Astrocyte of the spinal cord (primary cell): ENCODE data around the gene CLCN5.
A peak's percentile ranks its signal among the peaks of the same experiment; 100 is the strongest.

Source experiments
- DNase-seq: peaks from one replicate; pipeline ENCODE4 v3.0.0; 2011; ENCODE audit warnings: low read depth, low spot score
- H3K4me3 ChIP-seq: 2 replicates; pipeline ENCODE4 v1.5.1; 2011; ENCODE audit warnings: low read depth, mild to moderate bottlenecking, low read length, moderate library complexity
- in situ Hi-C: cut with HindIII; loops from 2 replicates; pipeline ENCODE4 v1.10.0; 2017; ENCODE audit warnings: low sequenced_read_pairs
- TF ChIP-seq, protein P1 (sequence below): IDR thresholded peaks from 2 replicates; pipeline ENCODE4 v1.5.1; 2012; ENCODE audit warnings: low read depth, mild to moderate bottlenecking, low read length, inconsistent platforms

Gene CLCN5

DNA sequence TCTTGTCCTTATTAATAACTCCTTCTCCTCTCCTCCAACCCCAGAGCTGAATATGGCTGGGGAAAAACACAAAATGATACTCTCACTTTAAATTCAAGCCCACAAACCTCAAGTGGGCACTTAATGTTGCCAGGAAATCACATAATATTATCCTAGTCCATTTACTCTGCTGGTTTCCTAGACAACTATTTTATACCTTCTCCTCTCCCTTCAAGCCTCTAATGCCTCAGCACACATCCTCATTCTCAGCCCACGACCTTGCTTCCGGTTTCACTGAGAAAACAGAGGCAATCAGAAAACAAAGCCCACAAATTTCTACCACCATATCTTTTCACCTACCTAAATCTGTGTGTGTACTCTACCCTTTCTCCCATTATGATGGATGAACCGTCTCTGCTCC lies 12.1 kb upstream of the CLCN5 start:
- no peak for DNase-seq
- in situ Hi-C loops, result no loop called here
- TF ChIP-seq, protein P1, sequence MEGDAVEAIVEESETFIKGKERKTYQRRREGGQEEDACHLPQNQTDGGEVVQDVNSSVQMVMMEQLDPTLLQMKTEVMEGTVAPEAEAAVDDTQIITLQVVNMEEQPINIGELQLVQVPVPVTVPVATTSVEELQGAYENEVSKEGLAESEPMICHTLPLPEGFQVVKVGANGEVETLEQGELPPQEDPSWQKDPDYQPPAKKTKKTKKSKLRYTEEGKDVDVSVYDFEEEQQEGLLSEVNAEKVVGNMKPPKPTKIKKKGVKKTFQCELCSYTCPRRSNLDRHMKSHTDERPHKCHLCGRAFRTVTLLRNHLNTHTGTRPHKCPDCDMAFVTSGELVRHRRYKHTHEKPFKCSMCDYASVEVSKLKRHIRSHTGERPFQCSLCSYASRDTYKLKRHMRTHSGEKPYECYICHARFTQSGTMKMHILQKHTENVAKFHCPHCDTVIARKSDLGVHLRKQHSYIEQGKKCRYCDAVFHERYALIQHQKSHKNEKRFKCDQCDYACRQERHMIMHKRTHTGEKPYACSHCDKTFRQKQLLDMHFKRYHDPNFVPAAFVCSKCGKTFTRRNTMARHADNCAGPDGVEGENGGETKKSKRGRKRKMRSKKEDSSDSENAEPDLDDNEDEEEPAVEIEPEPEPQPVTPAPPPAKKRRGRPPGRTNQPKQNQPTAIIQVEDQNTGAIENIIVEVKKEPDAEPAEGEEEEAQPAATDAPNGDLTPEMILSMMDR, result no peak

GRCh38 chrX:49912086-49912485 lies 10.3 kb upstream of the CLCN5 start:
- H3K4me3 ChIP-seq, result no peak overlapping the region
- in situ Hi-C loops, result no loop called here
- DNase-seq, result no peak
- TF ChIP-seq, protein P1, result no peak

More for the DNA sequence above, 12.1 kb upstream of the CLCN5 start:
- no peak overlapping the region for H3K4me3 ChIP-seq

DNA sequence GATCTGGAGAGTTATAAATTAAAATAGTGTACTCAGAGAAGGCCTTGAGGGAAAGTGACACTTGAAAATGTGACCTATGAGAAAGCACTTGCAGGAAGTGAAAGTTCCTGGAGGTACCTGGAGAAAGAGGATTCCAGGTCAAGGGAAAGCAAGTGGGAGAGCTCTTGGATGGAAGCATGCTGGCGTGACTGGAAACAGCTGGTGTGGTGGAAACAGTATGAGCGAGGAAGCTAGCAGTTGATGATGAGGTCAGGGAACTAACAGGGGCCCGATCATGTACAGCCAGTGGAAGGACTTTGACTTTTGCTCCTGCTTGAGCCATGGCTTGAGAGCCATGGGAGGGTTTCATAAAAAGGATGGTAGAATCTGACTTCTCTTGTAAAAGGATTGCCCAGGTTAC lies 9.5 kb upstream of the CLCN5 start:
- no peak overlapping the region for H3K4me3 ChIP-seq
- TF ChIP-seq, protein P1, result no peak
- in situ Hi-C loops, result no loop called here
- no peak for DNase-seq

- DNase-seq, result peak; percentile 47
- TF ChIP-seq, protein P1, result peak; percentile 87
- no peak overlapping the region for H3K4me3 ChIP-seq
- in situ Hi-C loops, result no loop called here
Measured at GRCh38 chrX:49915361-49916222, 6.8 kb upstream of the CLCN5 start.

DNA sequence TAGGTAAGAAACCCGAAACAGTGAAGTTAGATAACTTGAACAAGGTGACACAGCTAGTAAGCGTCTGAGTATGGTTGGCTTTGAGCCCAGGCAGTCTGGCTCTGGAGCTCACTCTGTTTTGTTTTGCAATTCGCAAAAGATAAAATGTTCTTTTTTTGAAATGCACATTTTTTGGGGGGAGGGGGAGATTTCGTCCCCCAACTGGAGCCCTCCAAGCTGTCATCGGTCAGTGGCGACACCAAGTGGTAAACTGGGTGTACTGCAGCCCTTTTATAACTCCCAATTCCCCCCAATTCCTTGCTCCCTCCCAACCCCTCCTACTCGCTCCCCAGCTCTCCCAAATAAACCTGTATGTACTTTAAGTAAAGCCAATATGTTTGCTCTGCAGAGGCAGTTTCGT lies 2.8 kb upstream of the CLCN5 start:
- H3K4me3 ChIP-seq, result no peak overlapping the region
- peak; percentile 28 for DNase-seq
- in situ Hi-C loops, result no loop called here

DNA sequence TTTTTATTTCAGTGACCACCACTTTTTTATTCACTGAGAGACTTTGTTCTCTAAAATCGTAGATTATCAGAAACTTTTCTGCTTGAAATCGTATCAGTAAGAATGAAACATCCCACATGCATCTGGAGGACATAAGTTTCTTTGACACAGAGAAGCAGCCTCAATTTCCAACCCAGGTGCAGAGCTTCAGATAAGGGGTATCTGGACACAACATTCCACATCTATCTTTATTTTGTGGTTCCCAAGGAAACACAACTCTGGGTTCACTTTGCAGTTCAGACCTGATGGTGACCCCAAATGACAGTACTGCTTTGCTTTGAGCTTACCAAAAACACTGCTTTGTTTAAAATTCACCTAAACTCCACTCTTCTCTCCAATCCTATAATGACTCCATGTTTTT lies 1.3 kb upstream of the CLCN5 start:
- in situ Hi-C loops, result no loop called here
- DNase-seq, result no peak
- TF ChIP-seq, protein P1, result no peak
- H3K4me3 ChIP-seq, result no peak overlapping the region

More for the DNA sequence above, 2.8 kb upstream of the CLCN5 start:
- TF ChIP-seq, protein P1, result peak; percentile 84
